Measurements from ENCODE around the gene AQP11. TPM values are rescaled to one million over a fixed set of nuclear protein-coding genes. Genes with fewer than 3 reads are reported as not detected.

AQP11 gene
- total and polyA plus RNA-seq, 2 of the 4 experiments (the other 2 are of a cell fraction), result 1.1 TPM

DNA sequence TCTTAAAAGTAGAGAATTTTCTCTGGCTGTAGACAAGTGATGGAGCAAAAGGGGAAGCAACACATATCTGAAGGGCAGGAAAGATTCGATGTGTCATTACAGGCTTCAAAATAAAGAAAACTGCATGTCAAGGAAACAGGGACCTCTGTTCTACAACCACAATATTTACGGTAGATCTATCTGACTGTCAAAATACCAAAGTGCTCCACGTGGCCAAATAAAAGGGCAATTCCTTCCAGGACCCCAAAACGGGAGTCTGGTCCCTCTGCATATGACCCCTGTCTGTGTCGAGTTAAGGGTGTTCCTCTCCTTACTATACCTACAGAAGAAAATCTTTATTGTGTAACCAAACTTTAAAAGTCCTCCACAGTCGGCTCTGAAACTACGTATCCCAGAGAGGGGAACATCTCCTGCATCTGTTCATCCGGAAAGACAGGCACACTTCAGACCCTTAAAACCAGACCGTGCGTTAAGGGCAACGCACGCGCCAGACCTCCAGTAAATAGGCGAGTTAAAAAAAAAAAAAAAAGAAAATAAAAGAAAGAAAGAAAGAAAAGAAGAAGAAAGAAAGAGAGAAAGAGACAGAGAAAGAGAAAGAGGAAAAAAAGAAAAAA lies 47.1 kb downstream of the AQP11 start:
- peaks cover 5% of the 10 kb centered on the region for H3K4me1 ChIP-seq (ENCODE audit: control insufficient read depth, insufficient read depth, low read length)
- peak overlapping the region; percentile 91 for H3K4me3 ChIP-seq (ENCODE audit: insufficient read depth, low read depth, low read length)
- H2BK20ac ChIP-seq (ENCODE audit: low read depth, low read length), result no peak overlapping the region
- H3K27me3 ChIP-seq (ENCODE audit: control insufficient read depth, insufficient read depth, low read length), result no peaks in the 10 kb centered on the region
- H3K27ac ChIP-seq (ENCODE audit: insufficient read depth, low read length), result peak overlapping the region; percentile 26
- in situ Hi-C loops (cut with MboI; ENCODE audit: low sequenced_read_pairs), result no loop called here
- dilution Hi-C loops (cut with HindIII; ENCODE audit: low sequenced_read_pairs, unreplicated experiment), result no loop called here
- CTCF ChIA-PET, result no interaction called here
- H4K8ac ChIP-seq (ENCODE audit: low read depth in 2 of 2, low read length in 2 of 2), result peak overlapping the region in 1 of 2 experiments; percentile 54; a peak in 1 of 4 replicates
- DNase-seq, result no peak
- no peak overlapping the region for H3K18ac ChIP-seq (ENCODE audit: low read depth, low read length)
- H4K5ac ChIP-seq (ENCODE audit: low read depth, low read length), result peak overlapping the region; percentile 80
- H2BK15ac ChIP-seq (ENCODE audit: low read depth, low read length), result no peak overlapping the region
- peak overlapping the region; percentile 86; the same call in 1 of the 2 replicates for H3K14ac ChIP-seq (replicated peaks; ENCODE audit: low read depth, low read length)
- peak overlapping the region; percentile 45 for H2AFZ ChIP-seq (replicated peaks; ENCODE audit: low read length, poor library complexity)
- H2BK120ac ChIP-seq (ENCODE audit: low read depth, low read length), result no peak overlapping the region
- no peak overlapping the region for H4K91ac ChIP-seq (ENCODE audit: insufficient read depth, low read depth, low read length)
- H3K9ac ChIP-seq (ENCODE audit: low read depth, low read length), result peak overlapping the region; percentile 90
- peak overlapping the region; percentile 25 for H2BK5ac ChIP-seq (ENCODE audit: low read depth, low read length, poor library complexity, severe bottlenecking)
- WGBS, 2 experiments (ENCODE audit: extremely low coverage in 2 of 2, insufficient read length in 1 of 2), result no CpG with 5 or more reads among the region's 14 CpGs
- TSS peak; percentile 63 for BruUV-seq (replicated peaks)
- POLR2A ChIA-PET (ENCODE audit: unreplicated experiment), result no interaction called here
- H2AK5ac ChIP-seq (ENCODE audit: low read depth, low read length), result no peak overlapping the region
- no peaks in the 10 kb centered on the region; the same call in 1 of the 2 replicates for H4K20me1 ChIP-seq (ENCODE audit: insufficient read depth, low read length)
- peak overlapping the region; percentile 84 for H3K23ac ChIP-seq (ENCODE audit: low read depth, low read length)
- no peaks in the 10 kb centered on the region; the same call in 1 of the 2 replicates for H3K36me3 ChIP-seq (ENCODE audit: control insufficient read depth, insufficient read depth, low read length)
- H3K4ac ChIP-seq (ENCODE audit: low read depth, low read length), result peak overlapping the region; percentile 61; the same call in 1 of the 2 replicates
- intact Hi-C loops (cut with micrococcal nuclease), result no loop called here
- peak overlapping the region; percentile 99 for H3K4me2 ChIP-seq (ENCODE audit: low read depth, low read length)
- H2AK9ac ChIP-seq (replicated peaks; ENCODE audit: low read depth, low read length, poor library complexity), result no peak overlapping the region
- peaks cover 6 to 39% of the 10 kb centered on the region in 2 experiments; a peak in 3 of 4 replicates for H3K79me1 ChIP-seq (ENCODE audit: low read depth in 1 of 2, low read length in 2 of 2)
- no peak for ATAC-seq (ENCODE audit: low read depth)
- TF ChIP-seq MAFK (IDR thresholded peaks at IDR 0.05; ENCODE audit: low read depth, low read length), result no peak
- TF ChIP-seq, protein P1, sequence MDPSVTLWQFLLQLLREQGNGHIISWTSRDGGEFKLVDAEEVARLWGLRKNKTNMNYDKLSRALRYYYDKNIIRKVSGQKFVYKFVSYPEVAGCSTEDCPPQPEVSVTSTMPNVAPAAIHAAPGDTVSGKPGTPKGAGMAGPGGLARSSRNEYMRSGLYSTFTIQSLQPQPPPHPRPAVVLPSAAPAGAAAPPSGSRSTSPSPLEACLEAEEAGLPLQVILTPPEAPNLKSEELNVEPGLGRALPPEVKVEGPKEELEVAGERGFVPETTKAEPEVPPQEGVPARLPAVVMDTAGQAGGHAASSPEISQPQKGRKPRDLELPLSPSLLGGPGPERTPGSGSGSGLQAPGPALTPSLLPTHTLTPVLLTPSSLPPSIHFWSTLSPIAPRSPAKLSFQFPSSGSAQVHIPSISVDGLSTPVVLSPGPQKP (IDR thresholded peaks at IDR 0.05; ENCODE audit: borderline replicate concordance, low read depth, low read length), result no peak
- no peak for TF ChIP-seq CHD1 (IDR thresholded peaks at IDR 0.05; ENCODE audit: low read depth, low read length)
- TF ChIP-seq MXI1 (IDR thresholded peaks at IDR 0.05; ENCODE audit: borderline replicate concordance, low read depth, low read length), result no peak
- TF ChIP-seq, protein P2, sequence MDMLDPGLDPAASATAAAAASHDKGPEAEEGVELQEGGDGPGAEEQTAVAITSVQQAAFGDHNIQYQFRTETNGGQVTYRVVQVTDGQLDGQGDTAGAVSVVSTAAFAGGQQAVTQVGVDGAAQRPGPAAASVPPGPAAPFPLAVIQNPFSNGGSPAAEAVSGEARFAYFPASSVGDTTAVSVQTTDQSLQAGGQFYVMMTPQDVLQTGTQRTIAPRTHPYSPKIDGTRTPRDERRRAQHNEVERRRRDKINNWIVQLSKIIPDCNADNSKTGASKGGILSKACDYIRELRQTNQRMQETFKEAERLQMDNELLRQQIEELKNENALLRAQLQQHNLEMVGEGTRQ (IDR thresholded peaks at IDR 0.05; ENCODE audit: low read depth, low read length), result 0 out of 2 replicates have a peak, but pooled peaks have one; percentile 12
- TF ChIP-seq, protein P3, sequence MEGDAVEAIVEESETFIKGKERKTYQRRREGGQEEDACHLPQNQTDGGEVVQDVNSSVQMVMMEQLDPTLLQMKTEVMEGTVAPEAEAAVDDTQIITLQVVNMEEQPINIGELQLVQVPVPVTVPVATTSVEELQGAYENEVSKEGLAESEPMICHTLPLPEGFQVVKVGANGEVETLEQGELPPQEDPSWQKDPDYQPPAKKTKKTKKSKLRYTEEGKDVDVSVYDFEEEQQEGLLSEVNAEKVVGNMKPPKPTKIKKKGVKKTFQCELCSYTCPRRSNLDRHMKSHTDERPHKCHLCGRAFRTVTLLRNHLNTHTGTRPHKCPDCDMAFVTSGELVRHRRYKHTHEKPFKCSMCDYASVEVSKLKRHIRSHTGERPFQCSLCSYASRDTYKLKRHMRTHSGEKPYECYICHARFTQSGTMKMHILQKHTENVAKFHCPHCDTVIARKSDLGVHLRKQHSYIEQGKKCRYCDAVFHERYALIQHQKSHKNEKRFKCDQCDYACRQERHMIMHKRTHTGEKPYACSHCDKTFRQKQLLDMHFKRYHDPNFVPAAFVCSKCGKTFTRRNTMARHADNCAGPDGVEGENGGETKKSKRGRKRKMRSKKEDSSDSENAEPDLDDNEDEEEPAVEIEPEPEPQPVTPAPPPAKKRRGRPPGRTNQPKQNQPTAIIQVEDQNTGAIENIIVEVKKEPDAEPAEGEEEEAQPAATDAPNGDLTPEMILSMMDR (conservative IDR thresholded peaks at IDR 0.05; ENCODE audit: low read depth, low read length), result no peak
- H3K9me1 ChIP-seq (ENCODE audit: insufficient read depth, low read length), result peaks cover 7% of the 10 kb centered on the region
- 0 out of 2 replicates have a peak overlapping the region, but pooled peaks have one; percentile 19 for H3K56ac ChIP-seq (ENCODE audit: extremely low read depth, insufficient read depth, low read length)
- no peaks in the 10 kb centered on the region for H3K9me3 ChIP-seq (ENCODE audit: control insufficient read depth, insufficient read depth, low read length)
